ENCODE measurements around the gene TFF3.

Gene TFF3

GRCh38 chr21:42264245-42265195 lies 50.7 kb downstream of the TFF3 start:
- DNase-seq, result no peak

- no peak for DNase-seq
Measured at GRCh38 chr21:42263591-42264131, 51.5 kb downstream of the TFF3 start.

- DNase-seq, result peak; percentile 18 to 58
Measured at GRCh38 chr21:42262831-42263231, 52.4 kb downstream of the TFF3 start.

GRCh38 chr21:42261829-42262200 lies 53.4 kb downstream of the TFF3 start:
- DNase-seq, result no peak
